Activated CD4-positive, alpha-beta T cell treated with anti-CD3 and anti-CD28 coated beads for 24 hours (primary cell): Measurements from ENCODE around the gene ARHGAP6.
"Not testable (repeated sequence)": the region's sequence is repeated elsewhere in the genome, so short reads cannot be mapped to it uniquely, and the experiment has no call there.

Experiments used
- DNase-seq, 2 donors: peaks; one replicate each; pipeline ENCODE4 v3.0.0-alpha.2; 2020; ENCODE audit warnings: low read depth in 2 of 2

Gene ARHGAP6

DNA sequence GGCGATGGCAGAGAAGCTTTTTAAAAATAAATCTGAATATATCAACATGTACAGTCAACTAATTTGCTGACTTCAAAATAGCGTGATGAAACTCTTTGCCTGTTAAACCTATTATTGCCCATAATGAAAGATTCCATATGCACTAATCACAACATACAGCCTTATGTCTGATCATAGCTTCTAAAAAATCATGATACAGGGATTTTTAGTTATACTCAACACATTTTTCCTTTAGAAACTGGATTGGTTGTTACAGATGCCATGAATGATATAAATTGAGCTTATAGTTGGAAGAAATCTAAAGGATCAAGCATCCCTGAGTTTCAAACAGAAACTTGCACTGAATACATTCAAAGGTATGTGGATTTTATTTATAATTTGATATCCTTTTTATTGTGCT lies 372.6 kb downstream of the ARHGAP6 start, which contains the start of gene AMELX:
TSS of gene AMELX (plus strand) at position 301 of the 400 bp plus-strand sequence. CDS start 1,376 bp downstream, outside the sequence.
- no peak for DNase-seq

DNA sequence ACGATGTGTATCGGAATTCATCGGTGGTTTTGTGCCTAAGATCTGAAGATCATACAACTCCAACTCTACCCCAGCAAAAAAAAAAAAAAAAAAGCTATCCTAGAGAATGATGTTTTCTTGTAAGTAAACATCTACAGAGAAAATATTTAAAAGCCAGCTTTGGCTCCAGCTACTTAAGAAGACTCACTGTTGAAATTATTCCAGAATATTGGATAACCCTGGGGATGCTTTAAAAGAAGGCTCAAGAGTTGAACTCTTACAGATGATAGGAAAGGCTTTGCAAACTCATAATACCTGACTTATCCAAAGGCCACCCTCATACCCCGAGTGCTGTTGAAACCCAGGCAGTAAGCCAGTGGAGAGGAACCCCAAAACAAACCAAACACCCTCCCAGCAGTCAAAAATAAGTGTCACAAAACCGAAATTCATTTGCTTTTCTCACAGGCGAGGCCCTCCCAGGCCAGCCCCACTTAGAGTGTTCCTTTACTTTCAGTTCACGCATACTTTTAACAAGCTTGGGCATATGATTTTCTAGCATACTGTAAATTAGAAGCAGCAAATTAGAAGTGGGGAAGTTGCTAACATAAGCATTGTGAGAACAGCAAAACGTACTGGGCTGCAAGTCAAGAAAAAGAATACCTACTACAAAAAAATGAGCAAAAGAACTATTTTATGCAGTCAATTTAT lies 375.2 kb downstream of the ARHGAP6 start:
- DNase-seq, result no peak

DNA sequence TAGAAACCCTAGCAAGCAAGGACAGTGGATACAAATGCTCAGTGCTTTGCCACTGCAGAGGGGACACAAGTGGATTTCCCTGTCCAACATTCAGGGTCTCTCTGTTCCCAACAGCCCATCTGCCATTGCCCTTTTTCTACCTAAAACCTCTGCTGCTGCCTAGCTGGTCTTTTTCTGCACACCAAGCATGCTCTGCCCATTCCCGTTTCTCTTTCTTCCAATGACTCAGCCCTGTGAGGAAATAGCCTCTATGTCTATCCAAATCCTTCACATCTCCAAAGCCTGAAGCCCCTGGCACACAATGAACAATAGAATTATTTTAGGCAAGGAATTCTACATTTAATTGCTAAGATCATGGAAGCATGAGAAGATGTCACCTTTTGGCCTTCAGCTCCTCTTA lies 378.2 kb downstream of the ARHGAP6 start:
- no peak for DNase-seq

DNA sequence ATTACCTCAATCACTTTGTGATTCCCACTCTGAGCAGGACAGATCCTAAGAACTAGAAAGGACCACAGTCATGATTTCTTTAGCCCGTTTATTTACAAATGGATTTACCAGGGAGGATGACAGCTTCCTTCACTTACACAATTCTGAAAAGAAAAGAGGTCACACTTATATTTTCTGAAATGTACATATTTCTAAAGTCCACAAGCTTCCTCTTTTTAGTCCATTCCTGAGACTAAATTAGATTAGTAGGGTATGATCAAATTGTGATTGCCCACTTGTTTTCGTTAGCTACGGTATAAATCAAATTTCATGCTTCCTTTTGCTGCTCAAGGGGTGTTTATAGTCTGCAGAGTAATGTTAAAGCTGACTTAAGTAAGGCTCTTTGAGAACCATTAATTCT lies 380.1 kb downstream of the ARHGAP6 start:
- no peak for DNase-seq

DNA sequence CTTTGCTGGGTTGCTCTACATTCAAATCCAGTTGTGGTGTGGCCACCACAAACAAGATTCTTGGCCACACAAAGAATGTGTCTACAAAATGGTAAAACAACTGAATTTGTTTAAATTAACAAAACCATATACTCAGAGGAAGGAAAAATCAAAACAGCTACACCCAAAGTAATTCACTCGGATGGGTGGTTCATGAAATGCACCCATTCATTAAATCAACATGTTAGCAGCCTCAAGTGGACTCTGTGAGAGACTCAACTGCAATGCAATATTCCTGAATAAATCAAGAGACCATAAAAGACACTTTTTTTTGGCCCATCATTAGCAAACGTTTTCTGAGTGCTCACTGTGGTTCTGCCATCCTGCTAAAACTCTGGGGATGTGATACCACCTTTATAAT lies 383.7 kb downstream of the ARHGAP6 start:
- no peak for DNase-seq

DNA sequence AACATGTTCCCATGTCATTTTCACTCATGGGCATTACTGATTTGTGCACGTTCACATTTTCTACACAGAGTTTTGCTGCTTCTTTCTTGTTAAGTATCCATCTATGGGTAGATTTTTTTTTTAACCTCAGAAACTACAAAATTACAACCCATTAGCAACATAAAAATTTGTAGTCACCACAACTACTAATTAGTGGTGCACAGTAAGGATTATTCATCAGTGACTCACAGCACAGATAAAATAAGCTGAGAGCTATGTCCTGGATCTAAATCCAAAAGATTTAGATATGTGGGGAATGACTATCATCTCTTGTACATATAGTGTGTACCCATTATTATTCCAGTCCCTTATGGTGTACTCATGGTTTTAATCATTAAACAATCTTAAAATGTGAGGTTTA lies 392.2 kb downstream of the ARHGAP6 start:
- DNase-seq, result no peak

DNA sequence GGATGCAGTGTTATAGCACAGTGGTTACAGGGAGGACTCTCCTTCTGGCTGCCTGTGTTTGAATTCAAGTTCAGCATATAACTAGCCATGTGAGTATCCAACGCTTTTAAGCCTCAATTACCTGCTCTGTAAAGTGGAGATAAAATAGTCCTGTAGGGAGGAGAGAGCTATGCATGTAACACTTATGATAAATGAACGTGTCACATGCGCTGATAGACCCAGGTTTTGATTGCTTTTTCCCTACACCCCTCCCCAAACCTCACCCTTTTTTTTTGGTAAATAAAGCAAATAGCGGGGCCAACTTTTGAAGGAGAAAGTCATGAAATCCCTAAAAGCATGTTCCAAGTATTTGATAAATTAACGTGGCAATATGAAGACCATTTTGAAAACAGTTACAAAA lies 392.9 kb downstream of the ARHGAP6 start:
- DNase-seq, result no peak

DNA sequence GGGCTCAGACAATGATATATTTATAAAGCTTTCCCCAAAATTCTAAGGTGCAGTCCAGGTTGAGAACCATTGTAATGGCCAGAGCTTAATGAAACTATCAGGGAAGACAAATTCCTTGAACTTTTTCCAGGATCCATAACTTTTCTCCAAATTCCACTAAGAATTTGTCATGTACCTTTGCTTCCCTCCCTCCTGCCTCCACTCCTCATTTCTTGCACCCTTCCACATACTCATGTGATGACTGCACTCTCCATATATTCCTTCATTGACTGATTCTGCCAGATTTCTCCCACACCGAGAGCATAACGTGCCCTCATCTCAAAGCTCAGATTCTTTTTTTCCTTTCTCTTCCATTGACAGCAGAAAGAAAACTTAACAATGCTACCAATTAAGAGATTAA lies 393.4 kb downstream of the ARHGAP6 start:
- DNase-seq, result no peak

DNA sequence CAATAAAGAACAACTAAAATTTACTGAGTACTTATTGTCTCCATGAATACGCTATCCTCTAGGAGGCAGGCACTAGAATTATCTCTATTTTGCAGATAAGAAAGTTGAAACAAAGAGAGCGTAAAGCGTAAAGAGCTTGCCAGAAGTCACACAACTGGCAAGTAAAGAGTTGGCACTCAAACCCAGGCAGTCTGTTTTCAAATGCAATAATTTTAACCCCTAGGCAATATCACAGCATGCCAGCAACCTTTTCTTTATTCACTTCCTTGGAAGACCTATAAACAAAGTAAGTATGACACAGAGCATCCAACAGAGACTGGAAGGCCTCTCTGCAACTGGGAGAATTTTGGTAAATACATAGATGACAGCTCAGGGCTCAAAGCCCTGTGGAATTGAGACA lies 395.7 kb downstream of the ARHGAP6 start:
- no peak for DNase-seq

DNA sequence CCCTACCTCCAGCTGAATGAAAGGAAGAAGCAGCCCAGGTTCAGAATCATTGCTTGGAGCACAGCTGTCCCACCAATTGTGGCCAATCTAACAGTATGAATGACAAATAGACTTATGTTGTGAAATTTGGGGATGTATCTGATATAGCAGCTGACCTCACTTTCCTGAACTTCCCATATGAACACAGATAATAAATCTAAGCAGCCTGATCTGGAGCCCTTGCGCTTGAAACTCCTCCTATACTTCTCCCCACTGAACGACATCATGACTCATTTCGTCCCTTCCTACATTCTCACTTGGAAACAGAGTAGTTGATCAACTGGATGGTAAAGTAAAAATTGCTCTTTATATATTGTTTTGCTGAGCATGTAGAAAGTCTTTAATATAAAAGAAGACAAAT lies 396.7 kb downstream of the ARHGAP6 start:
- DNase-seq, result no peak

DNA sequence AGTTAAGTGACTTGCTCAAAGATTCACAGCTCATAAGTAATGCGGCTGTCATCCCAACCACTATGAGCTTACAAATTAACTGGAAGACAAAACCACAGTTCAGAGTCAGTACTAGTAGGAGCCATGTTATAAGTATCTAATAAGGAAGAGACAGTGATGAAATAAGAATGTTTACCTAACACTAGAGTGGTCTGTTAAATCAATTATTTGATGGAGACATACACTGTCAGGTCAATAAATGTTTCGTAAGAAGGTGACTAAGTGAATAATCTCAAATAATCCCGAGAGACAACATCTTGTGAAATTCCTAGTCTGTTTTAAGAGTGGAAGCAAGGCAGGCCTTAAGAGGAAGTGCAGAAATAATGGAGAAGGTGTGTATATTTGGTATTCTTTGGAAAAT lies 398.3 kb downstream of the ARHGAP6 start:
- no peak for DNase-seq

DNA sequence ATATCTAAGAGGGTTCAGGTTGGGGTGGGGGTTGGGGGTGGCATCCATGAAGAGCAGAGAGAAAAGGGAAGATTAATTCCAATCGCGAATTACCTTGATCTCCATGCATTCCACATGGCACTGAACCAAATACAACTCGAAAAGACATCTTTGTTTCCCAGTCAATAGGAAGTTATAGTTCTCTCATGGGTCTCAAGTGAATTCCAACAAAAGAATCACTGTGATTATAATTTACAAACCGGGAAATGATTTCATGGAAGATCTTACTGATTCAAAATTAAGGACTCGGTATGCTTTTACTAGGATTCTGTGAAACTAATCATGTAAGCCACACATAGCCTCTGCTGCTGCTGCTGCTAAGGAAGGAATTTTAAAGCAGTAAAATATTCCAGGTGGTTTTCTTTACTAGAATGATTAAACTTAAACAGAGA lies 399.1 kb downstream of the ARHGAP6 start:
- DNase-seq, result no peak

DNA sequence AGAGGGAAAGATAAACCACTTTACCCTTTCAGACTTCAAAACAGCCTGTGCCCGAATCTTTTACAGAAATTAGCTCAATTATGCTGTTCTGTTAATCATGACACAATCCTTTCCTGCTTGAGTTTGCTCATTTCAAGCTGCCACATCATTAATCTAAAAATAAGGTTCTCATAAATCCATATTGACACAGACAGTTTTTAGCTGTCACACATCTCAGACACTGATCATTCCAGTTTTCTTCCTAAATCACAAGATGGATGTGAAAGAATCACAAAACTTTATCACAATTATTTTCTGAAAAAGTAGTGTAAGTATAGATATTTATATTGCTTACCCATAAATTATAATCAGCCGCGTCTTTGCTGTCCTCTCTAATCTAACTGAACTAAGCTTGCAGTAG lies 400.4 kb downstream of the ARHGAP6 start:
- DNase-seq, result no peak

DNA sequence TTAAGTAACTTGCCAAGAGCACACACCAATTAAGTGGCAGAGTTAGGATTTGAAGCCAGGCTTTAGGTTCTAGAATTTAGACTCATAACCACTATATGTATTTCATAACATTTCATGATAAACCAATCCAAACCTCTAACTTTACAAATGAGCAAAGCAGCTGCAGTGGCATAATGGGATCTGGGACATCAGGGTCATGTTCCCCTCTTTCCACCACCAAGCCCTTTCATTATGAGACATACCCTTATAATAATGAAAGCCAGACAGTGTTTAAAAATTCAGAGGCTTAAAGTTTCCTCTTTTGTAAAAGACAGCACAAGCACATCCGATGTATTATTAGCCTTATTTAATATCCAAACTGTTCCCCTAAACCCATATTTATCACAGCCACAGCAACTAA lies 400.8 kb downstream of the ARHGAP6 start:
- DNase-seq, result no peak

DNA sequence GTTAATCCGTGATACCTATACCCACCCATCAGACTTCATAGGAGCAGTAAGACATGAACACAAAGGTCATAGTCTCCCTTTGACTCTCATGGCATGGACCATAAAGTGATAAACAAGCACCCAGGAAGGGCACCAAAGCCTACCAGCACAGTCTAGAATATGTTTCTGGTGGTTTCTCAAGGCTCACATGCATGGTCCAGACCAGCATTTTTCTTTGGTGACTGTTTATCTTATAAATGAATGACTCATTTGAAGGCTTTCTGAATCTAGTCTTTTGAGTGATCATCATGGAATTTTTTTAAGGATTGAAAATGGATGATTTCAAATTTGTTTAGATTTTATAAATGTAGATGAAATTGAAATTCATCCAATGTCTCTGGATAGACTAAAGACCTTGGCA lies 404.5 kb downstream of the ARHGAP6 start:
- DNase-seq, result no peak

DNA sequence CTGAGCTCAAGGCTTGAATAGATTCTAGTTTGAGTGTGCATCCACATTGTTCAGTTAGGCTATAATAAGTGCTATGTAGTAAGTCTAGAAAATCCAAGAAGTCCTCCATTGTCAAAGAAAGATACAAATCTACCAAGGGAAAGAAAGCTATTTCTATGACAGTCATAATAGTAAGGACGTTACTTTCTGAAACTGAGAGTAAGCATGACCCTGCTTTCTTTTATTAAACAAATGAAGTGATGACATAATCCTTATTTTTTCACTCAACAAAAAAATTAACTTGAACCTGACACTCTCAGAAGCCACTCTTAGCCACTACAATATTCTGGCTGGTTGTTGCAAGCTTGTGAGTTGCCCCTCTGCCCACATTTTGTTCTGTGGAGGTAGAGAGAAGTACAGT lies 406.3 kb downstream of the ARHGAP6 start:
- DNase-seq, result no peak

DNA sequence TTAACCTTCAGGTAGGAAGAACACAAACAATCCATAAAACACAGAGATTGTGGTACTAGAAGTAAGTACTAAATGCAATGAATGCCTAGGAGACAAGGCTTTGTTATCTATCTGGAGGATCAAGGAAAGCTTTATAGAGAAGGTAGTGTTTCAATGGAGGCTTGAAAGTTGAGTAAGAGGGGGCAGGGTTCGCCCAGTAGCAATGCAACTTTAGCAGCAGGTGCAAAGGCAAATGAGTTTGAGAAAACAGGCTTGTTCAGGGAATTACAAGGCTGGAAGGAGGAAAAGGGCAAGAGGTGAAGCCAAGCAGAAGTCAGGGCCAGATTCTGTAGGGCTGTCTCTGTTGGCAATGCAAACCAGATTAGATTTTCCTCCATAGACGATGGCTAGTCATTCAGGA lies 408.0 kb downstream of the ARHGAP6 start:
- no peak for DNase-seq

DNA sequence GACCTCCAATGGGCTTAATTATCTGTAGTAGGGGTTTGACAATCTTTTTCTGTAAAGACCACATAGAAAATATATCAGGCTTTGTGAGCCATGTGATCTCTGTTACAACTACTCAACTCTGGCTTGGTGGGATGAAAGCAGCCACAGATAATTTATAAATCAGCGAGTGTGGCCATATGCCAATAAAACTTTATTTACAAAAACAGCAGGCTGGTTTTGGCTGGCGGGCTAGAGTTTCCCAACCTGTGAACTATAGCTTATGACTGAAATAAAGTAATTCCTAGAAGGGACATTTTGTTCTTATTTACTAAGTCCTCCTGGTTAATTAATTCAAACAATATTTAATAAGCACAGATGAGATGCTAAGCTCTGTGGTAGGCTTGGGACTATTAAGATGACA lies 408.4 kb downstream of the ARHGAP6 start:
- no peak for DNase-seq

DNA sequence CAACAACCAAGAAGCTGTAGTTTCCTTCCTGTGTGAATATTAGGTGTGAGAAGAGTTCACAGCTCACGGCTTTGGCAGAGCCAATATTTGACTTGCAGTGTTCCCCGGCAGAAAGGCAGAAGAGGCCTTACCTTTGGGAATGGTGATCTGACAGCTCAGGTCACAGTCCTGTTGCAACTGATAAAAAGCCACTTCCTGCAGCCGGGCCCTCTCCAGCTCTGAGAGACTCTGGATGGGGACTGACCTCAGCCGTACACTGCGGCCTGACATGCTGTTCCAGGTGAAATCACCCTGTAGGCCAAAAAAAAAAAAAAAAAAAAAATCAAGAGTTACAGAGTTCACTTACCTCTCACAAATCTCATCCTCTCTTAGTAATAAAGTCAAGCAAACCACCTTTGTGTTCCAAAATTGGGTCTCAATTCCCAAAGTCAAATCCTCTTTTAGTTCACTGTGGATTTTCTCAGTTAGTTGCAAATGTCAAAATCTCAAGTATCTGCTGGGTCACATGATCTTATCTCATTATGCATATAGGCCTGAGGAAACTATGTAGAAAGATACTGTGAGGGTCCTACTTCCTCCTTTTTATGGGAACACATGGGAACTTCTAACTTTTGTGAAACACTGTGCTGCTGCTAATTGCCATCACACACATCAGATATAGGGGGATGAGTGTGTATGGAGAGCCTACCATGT lies 411.2 kb downstream of the ARHGAP6 start:
- DNase-seq, result no peak

DNA sequence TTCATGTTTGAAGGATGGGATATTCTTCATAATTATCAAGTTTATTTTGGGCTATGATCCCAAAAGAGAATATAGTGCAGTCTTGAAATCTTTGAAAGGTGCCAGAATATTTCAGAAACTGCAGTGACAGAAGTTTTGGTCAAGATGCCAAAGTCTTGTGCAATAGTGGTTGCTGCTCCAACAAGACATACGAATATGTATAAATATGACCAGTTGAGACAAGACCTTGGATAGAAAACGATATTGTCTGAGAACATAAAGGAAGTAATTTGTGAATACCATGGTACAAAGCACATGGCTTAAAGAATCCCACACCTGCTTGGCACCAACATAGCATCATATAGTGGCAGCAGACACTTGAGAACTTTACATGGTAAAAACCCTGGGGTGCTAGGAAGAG lies 421.1 kb downstream of the ARHGAP6 start:
- DNase-seq, result no peak

DNA sequence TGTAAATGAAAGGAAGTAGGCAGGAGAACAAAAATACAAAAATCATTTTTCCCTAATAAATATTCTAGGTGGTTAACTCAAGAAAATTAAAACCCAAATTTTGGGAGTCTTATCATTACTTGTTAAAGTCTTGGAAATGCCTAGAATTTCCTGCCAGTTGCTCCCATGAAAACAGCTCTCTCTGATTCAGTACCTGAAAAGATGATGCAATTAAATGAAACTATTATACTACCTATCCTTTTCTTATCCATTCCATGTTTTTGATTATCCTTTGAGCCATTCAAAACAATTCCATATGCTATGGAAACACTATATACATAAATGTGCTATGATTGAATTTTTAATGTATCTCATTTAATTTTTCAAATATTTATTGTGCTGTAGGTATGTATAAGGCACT lies 423.0 kb downstream of the ARHGAP6 start:
- no peak for DNase-seq

DNA sequence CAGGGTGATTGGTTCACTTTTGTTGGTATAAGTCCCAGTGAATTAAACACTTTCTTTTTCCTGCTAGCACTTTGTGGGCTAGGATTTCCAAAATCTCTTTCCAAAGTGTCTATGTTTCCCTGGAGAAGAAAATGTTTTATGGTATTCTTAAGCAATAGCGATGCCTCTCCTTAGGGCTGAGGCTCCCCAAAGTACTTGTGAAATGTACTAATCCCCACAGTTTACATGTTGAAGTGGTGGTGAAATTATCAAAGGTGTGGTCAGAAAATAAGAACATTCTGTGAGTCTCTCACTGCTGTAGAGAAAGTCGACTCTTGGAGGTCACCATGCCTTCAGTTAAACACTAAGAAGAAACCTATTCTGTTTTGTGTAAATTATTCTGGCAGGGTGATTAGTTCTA lies 424.0 kb downstream of the ARHGAP6 start:
- no peak for DNase-seq

DNA sequence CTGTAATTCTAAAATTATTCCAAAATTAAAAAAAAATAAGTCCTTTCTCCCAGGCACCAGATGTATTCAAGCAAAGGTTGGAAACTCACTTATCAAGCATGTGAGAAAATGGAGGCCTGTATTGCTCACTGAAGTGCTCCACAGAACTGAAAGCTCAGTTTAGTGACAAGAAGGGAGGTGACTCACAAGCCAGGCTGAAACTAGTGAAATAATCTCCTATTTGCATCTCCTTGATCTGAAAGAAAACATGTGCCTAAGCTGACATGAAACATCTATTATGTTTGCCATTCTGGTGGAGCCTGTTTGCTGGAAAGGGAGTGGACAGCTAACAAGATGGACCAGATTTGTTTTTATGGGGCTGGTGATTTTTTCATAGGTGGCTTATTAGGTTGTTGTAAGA lies 426.5 kb downstream of the ARHGAP6 start:
- no peak for DNase-seq

DNA sequence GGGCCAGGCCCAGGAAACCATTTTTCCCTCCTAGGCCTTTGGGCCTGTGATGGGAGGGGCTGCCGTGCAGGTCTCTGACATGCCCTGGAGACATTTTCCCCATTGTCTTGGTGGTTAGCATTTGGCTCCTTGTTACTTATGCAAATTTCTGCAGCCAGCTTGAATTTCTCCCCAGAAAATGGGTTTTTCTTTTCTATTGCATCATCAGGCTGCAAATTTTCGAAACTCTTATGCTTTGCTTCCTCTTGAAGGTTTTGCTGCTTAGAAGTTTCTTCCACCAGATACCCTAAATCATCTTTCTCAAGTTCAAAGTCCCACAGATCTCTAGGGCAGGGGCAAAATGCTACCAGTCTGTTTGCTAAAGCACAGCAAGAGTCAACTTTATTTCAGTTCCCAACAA lies 430.3 kb downstream of the ARHGAP6 start:
- not testable (repeated sequence) for DNase-seq
